GM18517 (cell line): ENCODE results near the gene SERPINA1.

Experiments
- ATAC-seq: cut with Tn5 transposase; IDR thresholded peaks from one replicate; pipeline ENCODE4 v1.9.1; 2021; ENCODE audit warnings: mild to moderate bottlenecking, moderate library complexity; ENCODE audit not compliant: unreplicated experiment

The SERPINA1 gene

GRCh38 chr14:94349276-94349675 lies 39.1 kb downstream of the SERPINA1 start:
- no peak for ATAC-seq

GRCh38 chr14:94348836-94349235 lies 39.6 kb downstream of the SERPINA1 start:
- ATAC-seq = no peak

- no peak for ATAC-seq
Observed at GRCh38 chr14:94346841-94347240, 41.6 kb downstream of the SERPINA1 start.

- peak; percentile 70 for ATAC-seq
Observed at GRCh38 chr14:94346065-94346786, 42.2 kb downstream of the SERPINA1 start.

GRCh38 chr14:94345344-94346064 lies 42.9 kb downstream of the SERPINA1 start:
- ATAC-seq = no peak

- no peak for ATAC-seq
Observed at GRCh38 chr14:94344389-94344788, 44.0 kb downstream of the SERPINA1 start.

GRCh38 chr14:94343238-94344005 lies 45.0 kb downstream of the SERPINA1 start:
- ATAC-seq = no peak

GRCh38 chr14:94342334-94342934 lies 46.0 kb downstream of the SERPINA1 start:
- ATAC-seq = no peak

GRCh38 chr14:94341656-94342333 lies 46.6 kb downstream of the SERPINA1 start:
- no peak for ATAC-seq

GRCh38 chr14:94340533-94340932 lies 47.9 kb downstream of the SERPINA1 start:
- ATAC-seq = no peak

- no peak for ATAC-seq
Observed at GRCh38 chr14:94338023-94338422, 50.4 kb downstream of the SERPINA1 start.

- no peak for ATAC-seq
Observed at GRCh38 chr14:94337274-94337673, 51.1 kb downstream of the SERPINA1 start.

GRCh38 chr14:94334872-94335271 lies 53.5 kb downstream of the SERPINA1 start:
- ATAC-seq = no peak

- no peak for ATAC-seq
Observed at GRCh38 chr14:94332587-94332986, 55.8 kb downstream of the SERPINA1 start.

GRCh38 chr14:94332063-94332583 lies 56.3 kb downstream of the SERPINA1 start:
- ATAC-seq = no peak

- ATAC-seq = no peak
Observed at GRCh38 chr14:94331462-94331861, 56.9 kb downstream of the SERPINA1 start.

- no peak for ATAC-seq
Observed at GRCh38 chr14:94330857-94331256, 57.5 kb downstream of the SERPINA1 start.

- no peak for ATAC-seq
Observed at GRCh38 chr14:94330432-94330831, 58.0 kb downstream of the SERPINA1 start.

- no peak for ATAC-seq
Observed at GRCh38 chr14:94329857-94330256, 58.5 kb downstream of the SERPINA1 start.

GRCh38 chr14:94328196-94328595 lies 60.2 kb downstream of the SERPINA1 start:
- ATAC-seq = no peak
